Iris pigment epithelial cell (primary cell): Measurements from ENCODE around the gene CASP7.

ENCODE experiments used
- DNase-seq: peaks from one replicate; pipeline ENCODE4 v3.0.0-alpha.2; 2011; ENCODE audit warnings: low read depth

The CASP7 gene

DNA sequence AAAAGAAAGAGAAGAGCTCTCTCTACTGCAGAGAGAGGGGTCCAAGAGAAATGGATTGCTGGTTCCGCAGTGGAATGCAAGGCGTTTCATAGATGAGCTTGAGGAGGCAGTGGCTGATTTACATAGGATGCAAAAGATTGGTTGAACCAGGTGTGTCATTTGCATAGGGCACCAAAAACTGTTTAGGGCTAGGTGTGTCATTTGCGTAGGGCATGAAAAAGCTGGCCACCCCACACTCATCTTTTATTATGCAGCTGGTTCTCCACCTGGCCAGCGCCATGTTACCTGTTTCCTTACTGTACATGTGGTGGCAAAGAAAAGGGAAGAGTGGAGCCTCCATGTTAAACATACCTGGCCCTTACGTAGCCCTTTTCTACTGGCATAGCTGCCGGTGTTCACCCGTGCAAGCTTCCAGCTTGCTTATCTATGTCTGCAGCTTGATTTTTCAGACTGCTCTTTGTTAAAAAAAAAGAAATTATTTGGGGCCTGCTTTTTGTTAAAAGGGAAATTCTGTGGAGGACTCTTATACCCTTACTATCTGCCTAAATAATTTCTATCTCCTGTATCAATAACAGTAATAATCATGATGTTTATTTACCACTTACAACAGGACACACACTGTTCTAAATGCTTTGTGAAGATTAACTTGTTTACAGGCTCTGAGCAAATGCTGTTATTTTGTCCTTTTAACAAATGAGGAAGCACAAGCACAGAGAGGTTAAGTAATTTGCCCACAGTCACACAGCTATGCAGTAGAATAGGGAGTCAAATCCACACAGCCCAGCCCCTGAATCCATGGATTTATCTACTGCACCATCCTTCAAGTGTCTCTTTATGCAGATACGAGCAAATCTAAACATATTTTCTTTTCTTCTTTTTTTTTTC, 33.3 kb downstream of the CASP7 start:
- no peak for DNase-seq

DNA sequence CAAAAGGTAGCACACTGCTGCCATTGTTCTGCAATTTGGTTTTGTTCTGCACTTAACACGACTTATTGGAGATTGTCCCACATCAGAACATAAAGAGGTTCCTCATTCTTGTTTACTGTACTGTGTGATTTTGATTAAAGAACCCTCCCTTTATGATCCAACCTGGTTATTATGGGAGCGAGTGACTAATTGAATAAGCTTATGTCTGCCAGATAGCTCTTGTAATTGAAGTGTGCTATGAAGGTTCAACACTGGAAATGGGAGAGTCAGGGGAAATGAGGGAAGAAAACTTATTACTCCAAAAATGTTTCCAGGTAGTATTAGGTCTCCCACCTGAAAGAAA, 33.9 kb downstream of the CASP7 start:
- no peak for DNase-seq

DNA sequence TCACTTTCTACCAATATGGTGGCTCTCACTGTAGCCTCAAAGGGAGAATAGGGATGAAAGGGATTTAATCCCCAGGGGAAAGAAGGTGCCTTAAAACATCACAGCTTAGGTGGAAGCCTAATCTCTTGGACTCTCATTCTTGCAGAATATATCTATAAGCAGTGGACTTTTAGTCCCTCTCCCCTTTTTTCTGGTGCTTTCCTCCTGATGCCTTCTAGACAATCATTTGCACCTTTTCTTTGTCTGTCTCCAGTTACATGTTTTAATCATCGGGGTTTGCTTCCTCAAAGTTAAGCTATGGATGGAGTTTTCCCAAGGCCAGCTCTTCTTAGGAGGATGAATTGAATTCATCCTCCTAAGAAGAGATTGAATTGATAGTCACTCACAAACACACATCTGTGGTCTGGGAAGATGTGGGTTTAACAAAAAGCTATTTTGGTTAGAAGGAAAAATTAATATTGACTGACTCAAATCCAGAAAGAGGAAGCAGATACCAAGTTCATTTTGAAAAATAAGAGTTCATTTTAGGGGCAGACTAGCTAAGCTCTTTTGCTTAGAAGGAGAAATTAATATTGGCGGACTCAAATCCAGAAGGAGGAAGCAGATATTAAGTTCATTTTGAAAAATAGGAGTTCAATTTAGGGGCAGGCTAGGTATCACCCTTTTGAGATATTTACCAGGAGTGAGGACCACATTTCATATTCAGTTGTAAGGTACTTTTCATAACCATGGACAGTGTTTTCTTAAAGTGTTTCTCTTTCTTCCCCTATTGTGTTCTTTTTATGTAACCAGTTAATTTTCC, 36.6 kb downstream of the CASP7 start:
- no peak for DNase-seq

DNA sequence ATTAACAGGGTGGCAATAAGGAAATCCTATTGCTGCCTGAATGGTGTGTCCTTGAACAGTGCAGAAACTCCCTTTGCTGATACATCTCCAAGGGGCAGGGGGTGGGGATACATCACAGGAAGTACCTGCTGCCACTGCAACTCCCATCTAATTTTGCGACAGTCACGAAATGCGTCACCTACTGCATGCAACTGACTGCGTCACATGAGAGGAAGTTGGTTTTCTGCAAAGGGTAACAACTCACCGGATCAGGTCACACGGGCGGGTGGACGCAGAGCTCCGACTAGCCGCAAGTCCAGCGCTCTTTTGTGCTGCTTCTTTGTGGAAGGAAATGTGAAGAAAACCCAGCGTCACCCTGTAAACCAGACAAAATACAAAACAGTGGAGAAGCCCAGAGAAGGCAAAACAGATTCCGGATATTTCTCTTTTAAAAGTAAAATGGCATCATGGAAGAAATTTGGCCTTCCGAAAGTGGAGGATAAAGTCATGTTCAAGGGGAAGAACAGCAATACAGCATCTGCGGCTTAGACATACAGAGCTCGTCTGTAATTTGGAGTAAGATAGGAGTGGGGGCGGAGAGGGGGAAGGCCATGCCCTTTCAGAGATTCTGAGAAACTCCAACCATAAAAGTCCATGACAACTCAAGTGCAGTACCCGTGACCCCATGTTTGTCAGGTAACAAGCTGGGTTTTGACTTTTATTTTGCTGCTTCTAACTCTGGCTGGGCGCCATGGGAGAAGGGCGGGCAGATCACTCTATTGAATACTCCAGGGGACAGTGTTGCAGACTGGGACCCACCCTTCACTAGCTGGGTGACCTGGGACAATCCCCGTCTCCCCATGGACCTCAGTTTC, 39.5 kb downstream of the CASP7 start:
- no peak for DNase-seq

DNA sequence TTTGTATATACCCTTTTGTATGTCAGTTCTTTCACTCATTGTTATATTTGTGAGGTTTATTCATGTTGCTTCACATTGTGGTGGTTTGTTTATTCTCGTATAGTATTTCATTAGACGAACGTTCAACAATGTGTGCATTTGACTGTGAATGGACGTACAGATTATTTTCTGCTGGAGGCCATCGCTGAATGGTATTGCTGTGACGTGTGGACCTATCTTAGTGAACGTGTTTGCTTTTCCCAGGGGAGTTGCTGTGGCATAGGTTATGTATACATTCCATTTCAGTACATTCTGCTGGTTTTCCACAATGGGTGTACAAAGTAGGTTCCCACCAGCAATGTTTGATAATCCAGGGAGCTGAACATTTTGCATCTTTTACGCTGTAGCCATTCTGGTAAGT, 40.7 kb downstream of the CASP7 start:
- DNase-seq: no peak

DNA sequence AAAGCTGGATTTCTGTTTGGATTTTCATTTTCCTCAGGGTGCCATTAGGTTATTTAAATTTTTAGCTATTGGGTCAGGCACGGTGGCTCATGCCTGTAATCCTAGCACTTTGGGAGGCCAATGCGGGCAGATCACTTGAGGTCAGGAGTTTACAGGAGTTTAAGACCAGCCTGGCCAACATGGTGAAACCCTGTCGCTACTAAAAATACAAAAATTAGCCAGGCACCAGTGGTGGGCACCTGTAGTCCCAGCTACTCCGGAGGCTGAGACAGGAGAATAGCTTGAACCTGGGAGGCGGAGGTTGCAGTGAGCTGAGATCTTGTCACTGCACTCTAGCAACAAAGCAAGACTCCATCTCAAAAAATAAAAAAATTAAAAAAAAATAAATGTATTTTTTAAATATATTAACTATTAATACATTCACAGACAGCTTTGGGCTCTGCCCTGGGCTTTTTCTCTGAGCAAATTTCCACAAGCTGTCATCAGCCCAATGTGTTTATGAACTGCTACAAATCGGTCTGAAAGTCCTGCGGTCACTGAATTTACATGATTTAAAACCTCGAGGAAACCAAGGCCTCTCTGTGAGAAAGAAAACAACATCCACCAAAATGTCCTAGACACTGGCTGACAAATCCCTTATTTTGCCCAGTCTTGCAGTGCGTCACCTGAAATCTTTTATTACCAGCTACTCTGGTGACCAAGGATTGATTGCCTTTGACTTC, 52.6 kb downstream of the CASP7 start:
- DNase-seq: no peak

DNA sequence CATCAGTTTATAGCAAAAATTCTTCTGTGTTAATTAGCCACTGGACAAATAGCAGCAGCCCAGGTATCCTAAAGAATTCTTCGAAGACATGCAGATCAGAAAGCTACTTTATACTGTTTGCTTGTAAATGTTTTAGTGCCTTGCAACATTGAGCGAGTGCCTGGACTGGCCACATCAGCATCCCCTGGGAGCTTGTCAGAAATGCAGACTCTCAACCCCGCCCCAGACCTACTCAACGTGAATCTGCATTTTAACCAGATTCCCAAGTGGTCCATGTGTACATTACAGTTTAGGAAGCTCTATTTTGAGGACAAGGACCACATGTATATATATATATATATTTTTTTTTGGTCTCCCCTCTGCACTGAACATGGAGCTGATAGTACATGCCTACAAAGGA, 53.3 kb downstream of the CASP7 start:
- DNase-seq: no peak

DNA sequence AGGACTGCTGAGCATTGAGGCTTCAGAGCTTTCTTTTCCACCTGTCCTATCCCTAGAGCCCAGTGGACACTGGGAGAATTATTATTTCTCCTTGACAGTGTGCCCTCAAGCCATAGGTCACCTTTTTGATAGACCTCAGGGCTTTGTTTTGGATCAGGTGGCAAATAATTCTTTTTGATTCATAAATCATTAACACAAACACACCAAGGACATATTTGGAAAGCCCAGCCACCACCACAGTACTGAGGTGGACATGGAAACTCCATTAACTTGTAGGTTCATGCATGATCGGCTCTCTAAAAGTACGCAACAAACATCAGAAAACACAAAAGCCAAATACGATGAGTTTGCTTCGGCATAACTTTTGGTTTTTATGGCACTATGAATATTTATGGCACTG, 53.9 kb downstream of the CASP7 start:
- no peak for DNase-seq

DNA sequence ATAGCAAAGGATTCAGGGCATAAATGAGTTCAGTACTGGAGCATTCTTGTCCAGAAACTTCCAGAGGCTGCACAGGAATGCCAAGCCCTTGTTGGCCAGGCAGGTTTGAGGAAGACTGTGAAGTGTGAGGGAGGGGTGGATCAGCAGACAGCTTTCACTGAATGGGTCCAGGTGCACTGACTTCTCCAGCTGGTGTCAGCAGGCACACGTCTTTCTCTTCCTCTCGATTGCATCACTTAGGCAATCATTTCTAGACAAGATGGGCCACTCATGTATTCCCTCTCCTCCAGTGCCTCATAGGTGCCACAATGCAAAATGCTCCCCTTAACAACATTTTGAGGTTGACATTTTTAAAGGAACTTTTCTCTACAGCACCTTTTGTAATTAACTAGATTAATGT, 56.2 kb downstream of the CASP7 start:
- DNase-seq: no peak

DNA sequence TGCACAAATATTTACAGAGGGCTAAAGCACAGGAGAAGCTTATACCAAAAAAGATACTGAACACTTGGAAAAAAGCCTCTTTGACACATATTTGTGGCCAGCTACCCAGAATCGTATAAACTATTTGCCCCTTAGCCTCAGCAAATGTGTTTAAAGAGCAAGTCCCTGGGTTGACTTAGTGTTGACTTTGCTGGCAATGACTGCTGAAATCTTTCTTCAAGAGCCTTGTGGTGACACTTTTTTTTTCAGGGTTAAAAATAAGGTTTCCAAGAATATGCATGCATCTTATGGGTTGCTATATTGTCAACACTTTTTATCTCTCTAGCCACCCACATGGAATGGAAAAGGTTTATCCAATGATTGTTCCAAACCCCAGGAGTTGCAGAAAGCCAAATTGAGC, 56.9 kb downstream of the CASP7 start:
- DNase-seq: no peak

DNA sequence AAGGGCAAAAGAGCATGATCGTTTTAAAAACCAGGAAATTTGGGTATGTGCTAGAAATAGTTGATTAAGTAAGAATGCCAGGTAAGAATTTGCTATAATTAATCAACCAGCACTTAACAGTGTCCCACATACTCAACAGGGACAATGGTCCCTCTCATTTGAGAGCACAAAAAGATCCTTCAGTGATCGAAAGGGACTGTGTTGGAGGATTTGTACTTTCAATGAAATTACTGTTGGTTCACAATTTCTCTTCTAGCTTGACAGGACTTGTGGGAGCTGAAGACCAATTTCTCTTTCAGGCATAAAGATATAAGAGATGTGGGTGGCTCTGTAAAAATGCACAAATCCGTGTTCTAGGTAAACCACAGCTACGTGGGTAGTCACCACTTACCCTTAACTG, 59.3 kb downstream of the CASP7 start:
- DNase-seq: no peak

DNA sequence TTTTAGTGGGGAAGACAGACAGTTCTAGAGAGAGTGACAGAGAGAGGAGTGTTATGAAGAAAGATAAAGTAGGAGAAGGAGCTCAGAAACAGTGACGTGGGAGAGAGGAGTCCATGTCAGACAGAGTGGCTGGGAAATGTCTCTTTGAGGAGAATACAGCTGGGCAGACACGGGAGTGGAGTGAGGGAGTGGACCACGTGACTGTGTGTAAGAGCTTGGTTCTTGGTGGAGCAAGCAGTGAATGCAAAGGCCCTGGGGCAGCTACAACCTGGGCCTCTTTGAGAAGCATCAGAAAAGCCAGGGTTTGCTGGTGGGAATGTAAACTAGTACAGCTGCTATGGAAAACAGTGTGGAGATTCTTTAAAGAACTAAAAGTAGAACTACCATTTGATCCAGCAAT, 59.9 kb downstream of the CASP7 start:
- no peak for DNase-seq

DNA sequence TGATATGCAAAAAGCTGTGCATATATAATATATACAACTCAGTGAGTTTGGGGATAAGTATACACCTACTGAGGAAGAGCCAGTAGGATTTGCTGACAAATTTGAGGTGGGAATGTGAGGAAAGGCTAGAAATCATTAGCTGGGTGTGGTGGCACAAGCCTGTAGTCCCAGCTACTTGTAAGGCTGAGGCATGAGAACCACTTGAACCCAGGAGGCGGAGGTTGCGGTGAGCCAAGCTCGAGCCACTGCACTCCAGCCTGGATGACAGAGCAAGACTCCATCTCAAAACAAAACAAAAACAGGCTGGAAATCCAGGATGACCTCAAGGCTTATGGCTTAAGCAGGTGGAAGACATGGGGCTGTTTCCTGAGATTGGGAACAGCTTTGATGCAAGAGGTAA, 61.1 kb downstream of the CASP7 start:
- DNase-seq: no peak

DNA sequence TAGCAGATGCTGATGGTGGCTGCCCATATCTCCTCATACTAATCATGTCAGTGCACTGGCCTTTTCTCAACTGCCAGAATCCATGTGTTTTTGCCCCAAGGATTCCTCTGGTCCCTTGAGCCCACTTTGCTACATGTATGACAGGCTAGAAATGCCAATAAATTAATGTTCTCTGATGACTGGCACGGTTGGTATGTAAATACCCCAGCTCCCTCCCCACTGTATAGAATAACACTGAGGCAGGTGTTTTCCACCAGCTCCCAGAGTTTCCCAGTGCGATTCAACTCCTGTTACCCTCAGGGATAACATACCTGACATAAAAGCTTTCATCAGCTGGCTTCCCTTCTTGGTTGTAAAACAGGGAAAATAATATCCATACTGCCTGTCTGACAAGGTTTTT, 62.8 kb downstream of the CASP7 start:
- no peak for DNase-seq

DNA sequence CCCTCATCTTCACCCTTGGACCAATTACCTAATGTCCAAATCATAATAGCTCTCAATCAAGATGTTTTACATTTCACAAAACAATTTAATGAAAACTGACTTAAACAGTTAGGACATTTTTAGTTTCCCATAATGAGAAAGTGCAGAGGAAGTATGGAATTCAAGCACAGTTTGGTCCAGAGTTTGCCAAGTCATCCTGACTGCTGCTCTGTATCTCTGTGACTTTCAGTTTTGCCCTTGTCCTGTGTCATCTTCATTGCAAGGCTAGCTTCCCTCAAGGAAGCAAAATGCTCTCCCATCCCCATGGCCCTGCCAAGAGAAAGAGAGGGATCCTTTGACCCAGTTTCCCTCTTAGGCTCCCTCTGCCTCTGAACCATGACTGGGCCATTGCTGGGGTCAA, 63.9 kb downstream of the CASP7 start:
- DNase-seq: no peak

DNA sequence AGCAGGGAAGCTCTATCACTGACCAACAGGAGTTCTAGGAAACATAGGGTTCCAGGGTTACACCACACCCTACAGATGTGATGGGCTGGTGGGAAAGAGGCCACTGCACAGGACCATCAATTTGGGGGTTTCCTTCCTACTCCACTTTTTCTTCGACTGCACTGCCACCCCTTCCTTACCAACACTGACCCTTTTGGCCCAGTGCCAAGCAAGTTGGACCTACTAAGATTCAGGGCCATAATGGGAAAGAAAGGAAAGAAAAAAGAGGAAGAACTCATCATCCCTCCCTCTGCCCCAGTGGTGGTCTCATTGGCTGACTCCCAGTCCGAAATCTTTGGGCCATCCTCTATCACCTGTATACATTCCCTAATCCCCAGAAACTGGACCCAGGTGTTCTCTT, 65.7 kb downstream of the CASP7 start:
- DNase-seq: no peak

DNA sequence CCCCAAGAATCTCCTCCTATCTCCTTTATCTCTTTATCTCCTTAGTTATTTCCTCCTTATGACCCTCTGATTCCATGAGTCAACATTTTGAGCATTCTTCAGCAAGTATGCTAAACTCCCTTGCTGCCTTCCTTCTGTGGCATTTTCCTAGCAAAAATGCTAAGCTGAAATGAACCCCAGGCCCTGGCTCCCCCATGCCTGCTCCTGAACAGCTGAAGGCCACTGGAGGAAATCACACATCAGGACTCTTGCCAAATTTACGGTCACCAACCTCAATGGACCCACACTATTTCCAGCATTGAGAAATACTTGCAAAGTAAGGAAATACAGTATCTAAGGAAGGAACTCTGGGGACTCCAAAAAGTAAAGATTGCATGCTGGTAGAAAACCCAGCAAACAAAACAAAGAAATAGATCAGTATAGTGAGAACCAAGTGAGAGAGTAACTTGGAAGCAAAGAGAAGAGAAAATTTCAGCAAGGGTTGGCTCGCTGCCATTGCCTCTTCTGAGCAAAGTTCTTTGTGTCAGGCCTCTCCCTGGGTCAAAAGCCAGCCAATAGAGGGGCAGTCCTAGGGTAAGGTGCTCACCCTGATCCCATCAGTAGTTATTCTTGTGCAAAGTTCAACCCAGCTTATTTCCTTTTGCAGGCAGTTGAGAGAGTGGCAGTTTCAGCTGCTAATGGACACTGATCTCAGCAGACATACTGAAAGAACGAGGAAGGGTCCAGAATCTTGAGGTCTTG, 66.7 kb downstream of the CASP7 start:
- DNase-seq: peak; percentile 71

DNA sequence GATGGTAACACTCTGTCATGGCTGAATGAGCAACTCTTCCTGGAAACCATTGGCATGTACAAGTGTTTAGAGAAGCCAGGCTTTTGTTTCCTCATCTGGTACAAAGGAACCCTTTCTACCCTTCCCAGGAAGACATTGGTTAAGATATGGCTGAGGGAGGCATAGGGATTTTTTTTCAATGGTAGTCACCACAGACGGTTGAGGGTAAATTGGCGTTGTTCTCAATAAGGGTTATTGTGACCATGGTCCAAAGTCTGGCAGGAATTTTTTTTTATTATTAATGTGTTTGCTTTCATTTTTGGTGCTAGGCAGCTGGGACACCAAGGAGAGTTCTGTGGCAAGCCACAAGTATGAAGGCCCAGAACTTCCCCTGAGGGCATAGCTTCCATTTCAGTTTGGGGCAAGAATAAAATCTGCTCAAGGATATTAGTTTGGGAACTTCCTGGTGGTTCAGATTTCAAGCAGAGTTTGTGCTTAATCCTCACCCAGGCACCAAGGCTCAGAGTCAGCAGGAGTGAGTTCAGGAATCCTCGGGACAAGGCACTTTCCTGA, 71.5 kb downstream of the CASP7 start, which contains the start of gene PLEKHS1:
Gene PLEKHS1 (plus strand): TSS at position 502 of the 552 bp plus-strand sequence. CDS start 3,596 bp downstream, outside the sequence.
- DNase-seq: peak; percentile 26

DNA sequence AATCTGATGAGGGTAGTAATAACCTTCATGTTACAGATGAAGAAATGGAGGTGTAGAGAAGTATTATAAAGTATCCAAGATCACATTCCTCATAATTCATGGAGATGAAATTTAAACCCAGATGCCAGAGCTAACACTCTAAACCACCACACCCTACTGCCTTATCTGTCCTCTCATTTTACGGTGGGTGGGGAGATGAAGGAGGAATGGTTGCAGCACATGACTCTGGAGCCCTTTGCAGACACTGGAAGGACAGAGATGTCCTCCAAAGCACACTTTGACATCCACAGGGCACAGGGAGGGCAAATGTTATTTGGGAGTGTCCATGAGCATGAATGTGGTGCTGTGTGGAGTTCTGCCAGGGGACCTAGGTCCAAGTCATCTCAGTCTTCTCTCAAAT, 72.8 kb downstream of the CASP7 start:
- no peak for DNase-seq

DNA sequence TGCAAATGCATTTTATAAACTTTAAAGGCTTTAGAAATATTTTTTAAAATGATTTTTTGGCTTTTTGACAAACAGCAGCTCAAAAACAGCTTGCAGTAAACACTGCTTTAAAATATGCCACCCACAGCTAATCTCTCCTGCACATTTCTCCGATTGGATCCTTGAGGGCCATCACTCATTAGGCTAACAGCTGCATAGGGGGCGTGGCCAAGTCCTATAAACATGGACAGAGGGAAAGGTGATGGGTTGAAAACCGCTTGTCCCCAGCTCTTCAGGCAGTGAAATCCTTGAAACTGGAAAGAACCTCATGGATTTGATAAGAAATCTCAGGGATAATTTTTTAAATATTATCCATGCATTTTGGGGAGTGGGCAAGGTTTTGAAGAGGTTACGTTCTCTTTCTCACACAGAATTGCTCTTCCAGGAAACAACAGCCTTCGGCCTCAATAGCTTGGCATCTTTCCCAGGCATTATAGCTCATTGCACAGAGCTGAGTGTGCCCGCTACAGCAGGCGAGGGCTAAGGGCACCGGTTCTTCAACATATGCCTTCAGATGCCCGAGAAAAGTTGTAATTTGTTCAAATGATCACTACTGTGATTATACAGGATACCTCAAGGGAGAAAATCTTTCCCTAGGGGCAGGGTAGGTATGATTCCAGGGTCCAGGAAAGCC, 73.4 kb downstream of the CASP7 start:
- DNase-seq: no peak
